Measurements from ENCODE around the gene RPL27A.

DNA sequence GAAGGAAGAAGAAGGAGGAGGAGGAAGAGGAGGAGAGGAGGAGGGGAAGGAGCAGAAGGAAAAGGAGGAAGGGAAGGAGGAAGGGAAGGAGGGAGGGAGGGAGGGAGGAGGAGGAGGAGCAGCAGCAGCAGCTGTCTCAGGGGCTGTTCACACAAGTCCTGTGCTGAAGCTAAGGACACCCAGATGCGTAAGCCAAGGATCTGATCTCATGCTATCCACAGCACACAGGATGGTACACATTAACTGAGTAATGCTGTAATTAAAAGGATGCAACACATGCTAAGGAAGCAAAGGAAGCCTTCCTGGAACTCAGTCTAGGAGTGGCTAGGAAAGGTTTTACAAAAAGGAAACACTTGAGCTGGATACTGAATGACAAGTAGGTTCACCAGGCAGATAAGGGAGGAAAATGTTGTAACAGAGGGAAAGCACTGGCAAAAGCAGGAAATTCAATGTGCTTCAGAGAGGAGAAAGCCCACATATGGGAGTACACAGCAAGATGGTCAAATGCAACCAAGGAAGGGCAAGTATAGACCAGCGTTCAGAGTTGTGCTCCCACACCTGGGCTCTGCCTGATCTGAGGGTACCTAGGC, 32.1 kb upstream of the RPL27A start:
- TF ChIP-seq, protein P1, sequence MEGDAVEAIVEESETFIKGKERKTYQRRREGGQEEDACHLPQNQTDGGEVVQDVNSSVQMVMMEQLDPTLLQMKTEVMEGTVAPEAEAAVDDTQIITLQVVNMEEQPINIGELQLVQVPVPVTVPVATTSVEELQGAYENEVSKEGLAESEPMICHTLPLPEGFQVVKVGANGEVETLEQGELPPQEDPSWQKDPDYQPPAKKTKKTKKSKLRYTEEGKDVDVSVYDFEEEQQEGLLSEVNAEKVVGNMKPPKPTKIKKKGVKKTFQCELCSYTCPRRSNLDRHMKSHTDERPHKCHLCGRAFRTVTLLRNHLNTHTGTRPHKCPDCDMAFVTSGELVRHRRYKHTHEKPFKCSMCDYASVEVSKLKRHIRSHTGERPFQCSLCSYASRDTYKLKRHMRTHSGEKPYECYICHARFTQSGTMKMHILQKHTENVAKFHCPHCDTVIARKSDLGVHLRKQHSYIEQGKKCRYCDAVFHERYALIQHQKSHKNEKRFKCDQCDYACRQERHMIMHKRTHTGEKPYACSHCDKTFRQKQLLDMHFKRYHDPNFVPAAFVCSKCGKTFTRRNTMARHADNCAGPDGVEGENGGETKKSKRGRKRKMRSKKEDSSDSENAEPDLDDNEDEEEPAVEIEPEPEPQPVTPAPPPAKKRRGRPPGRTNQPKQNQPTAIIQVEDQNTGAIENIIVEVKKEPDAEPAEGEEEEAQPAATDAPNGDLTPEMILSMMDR (IDR thresholded peaks at IDR 0.05; ENCODE audit: low read depth, low read length, poor library complexity, severe bottlenecking), result no peak
- no peak for TF ChIP-seq EZH2phosphoT487 (IDR thresholded peaks at IDR 0.05; ENCODE audit: borderline replicate concordance, low read length)
